HEK293 (cell line): ENCODE measurements around the gene COL1A1.
A peak's percentile ranks its signal among the peaks of the same experiment; 100 is the strongest.

Experiments
- CTCF ChIA-PET: fragments of 350-600 bp; formaldehyde crosslinking; extraction: SDS; loops from one replicate; lab custom pipeline; 2021; ENCODE audit warnings: antibody characterized with exemption; lab: Yijun Ruan, JAX
- POLR2A ChIA-PET: fragments of 300-600 bp; formaldehyde crosslinking; extraction: SDS; loops from one replicate; lab custom pipeline; 2020; ENCODE audit warnings: antibody characterized with exemption, inconsistent platforms; lab: Yijun Ruan, JAX
- H3K27ac ChIP-seq: fragments of 200-500 bp; sonication (Bioruptor generic); 2 replicates; pipeline ENCODE4 v1.5.1; 2014; ENCODE audit warnings: low read depth, low read length, control low read depth, inconsistent platforms; ENCODE audit errors: extremely low read depth
- H3K36me3 ChIP-seq, 2 experiments: fragments of 200-500 bp in 1 of 2; sonication (Bioruptor generic) in 1 of 2; 1 replicate in 1 of 2; 2 replicates in 1 of 2; pipeline ENCODE4 v1.5.1; 2014 to 2017; ENCODE audit warnings: inconsistent platforms in 2 of 2, low read length in 2 of 2; ENCODE audit not compliant: control insufficient read depth in 2 of 2, insufficient read depth in 1 of 2
- H3K4me1 ChIP-seq: fragments of 200-500 bp; sonication (Bioruptor generic); 2 replicates; pipeline ENCODE4 v1.5.1; 2014; ENCODE audit warnings: mild to moderate bottlenecking, low read length, inconsistent platforms; ENCODE audit not compliant: control insufficient read depth, insufficient read depth
- H3K4me3 ChIP-seq: 2 replicates; pipeline ENCODE4 v1.5.1; 2011; ENCODE audit warnings: low read depth, mild to moderate bottlenecking, control low read depth, low read length, moderate library complexity
- H3K9me3 ChIP-seq: fragments of 200-500 bp; sonication (Bioruptor generic); 2 replicates; pipeline ENCODE4 v1.5.1; 2014; ENCODE audit warnings: low read depth, low read length, inconsistent platforms; ENCODE audit not compliant: control insufficient read depth, insufficient read depth
- GFI1B ChIP-seq: fragments of 450-650 bp; formaldehyde crosslinking; IDR thresholded peaks from 2 replicates; pipeline ENCODE4 v1.5.1; 2016; ENCODE audit warnings: missing biosample characterization, missing genetic modification characterization
- KLF10 ChIP-seq: fragments of 450-650 bp; IDR thresholded peaks from 2 replicates; pipeline ENCODE4 v1.5.1; 2018; ENCODE audit warnings: missing biosample characterization, mild to moderate bottlenecking, missing genetic modification characterization
- KLF17 ChIP-seq: fragments of 450-650 bp; formaldehyde crosslinking; IDR thresholded peaks from 2 replicates; pipeline ENCODE4 v1.5.1; 2016; ENCODE audit warnings: missing biosample characterization, missing genetic modification characterization
- KLF8 ChIP-seq: fragments of 450-650 bp; formaldehyde crosslinking; IDR thresholded peaks from 2 replicates; pipeline ENCODE4 v1.5.1; 2016; ENCODE audit warnings: missing biosample characterization, missing genetic modification characterization
- ZBTB17 ChIP-seq: fragments of 450-650 bp; formaldehyde crosslinking; IDR thresholded peaks from 2 replicates; pipeline ENCODE4 v1.5.1; 2016; ENCODE audit warnings: missing biosample characterization, missing genetic modification characterization
- ZNF18 ChIP-seq: fragments of 450-650 bp; formaldehyde crosslinking; IDR thresholded peaks from 2 replicates; pipeline ENCODE4 v1.5.1; 2016; ENCODE audit warnings: missing biosample characterization, missing genetic modification characterization
- ZNF37A ChIP-seq: fragments of 450-650 bp; IDR thresholded peaks from 2 replicates; pipeline ENCODE4 v1.5.1; 2018; ENCODE audit warnings: missing biosample characterization, missing genetic modification characterization
- ZNF449 ChIP-seq: fragments of 450-650 bp; formaldehyde crosslinking; IDR thresholded peaks from 2 replicates; pipeline ENCODE4 v1.5.1; 2017; ENCODE audit warnings: missing biosample characterization, mild to moderate bottlenecking, missing genetic modification characterization, moderate library complexity
- ZNF514 ChIP-seq: fragments of 450-650 bp; formaldehyde crosslinking; IDR thresholded peaks from 2 replicates; pipeline ENCODE4 v1.5.1; 2016; ENCODE audit warnings: missing biosample characterization, missing genetic modification characterization
- ZNF518A ChIP-seq: fragments of 450-650 bp; formaldehyde crosslinking; conservative IDR thresholded peaks from 2 replicates; pipeline ENCODE4 v1.5.1; 2016; ENCODE audit warnings: low read depth, missing biosample characterization, missing genetic modification characterization
- ZNF544 ChIP-seq: fragments of 450-650 bp; formaldehyde crosslinking; IDR thresholded peaks from 2 replicates; pipeline ENCODE4 v1.5.0; 2017; ENCODE audit warnings: missing biosample characterization, missing genetic modification characterization
- ZNF548 ChIP-seq: fragments of 450-650 bp; formaldehyde crosslinking; IDR thresholded peaks from 2 replicates; pipeline ENCODE4 v1.5.1; 2016; ENCODE audit warnings: missing biosample characterization, missing genetic modification characterization
- ZNF580 ChIP-seq: fragments of 450-650 bp; formaldehyde crosslinking; IDR thresholded peaks from 2 replicates; pipeline ENCODE4 v1.5.1; 2016; ENCODE audit warnings: missing biosample characterization, missing genetic modification characterization

Gene COL1A1

GRCh38 chr17:50154604-50155003 lies 46.8 kb downstream of the COL1A1 start (continued):
- no peak for TF ChIP-seq ZNF518A
- no peak for TF ChIP-seq KLF8 (tag by site-specific recombination)
- no peak for TF ChIP-seq GFI1B
- no peak for TF ChIP-seq KLF10
- no peak for TF ChIP-seq ZNF18 (tag by site-specific recombination)
- TF ChIP-seq ZNF548: no peak
- TF ChIP-seq ZNF37A (tag by site-specific recombination): no peak
- TF ChIP-seq ZNF580 (tag by site-specific recombination): no peak
- TF ChIP-seq KLF17 (tag by site-specific recombination): no peak

- no peak overlapping the region for H3K27ac ChIP-seq
- POLR2A ChIA-PET: no interaction called here
- TF ChIP-seq ZNF544 (tag by site-specific recombination): no peak
- 0 out of 2 replicates have a peak, but pooled peaks have one; percentile 17 for TF ChIP-seq ZBTB17 (tag by site-specific recombination)
- H3K4me3 ChIP-seq: no peak overlapping the region
- CTCF ChIA-PET: interaction anchor here (0.6 to 6.7 kb wide), 8 partner anchors 24 to 589 kb away, joined by 3 to 41 read pairs (median 4); partner anchors contain the start of gene PDK2
- H3K9me3 ChIP-seq: no peaks in the 10 kb centered on the region
- peaks cover 3% of the 10 kb centered on the region; the same call in 1 of the 2 replicates for H3K4me1 ChIP-seq
- no peaks in the 10 kb centered on the region for H3K36me3 ChIP-seq
Observed at GRCh38 chr17:50153650-50154575, 47.5 kb downstream of the COL1A1 start.

GRCh38 chr17:50152736-50153135 lies 48.7 kb downstream of the COL1A1 start:
- no peak overlapping the region for H3K4me3 ChIP-seq
- H3K9me3 ChIP-seq: no peaks in the 10 kb centered on the region
- TF ChIP-seq ZNF449 (no peak), ZNF514 (tag by site-specific recombination) (no peak)
- TF ChIP-seq, all 188 proteins: peak for 0
- POLR2A ChIA-PET: interaction anchor here (1.3 to 3.0 kb wide), 8 partner anchors 9 to 58 kb away, joined by 8 to 30 read pairs (median 10); partner anchors contain the start of genes PDK2 and SGCA
- CTCF ChIA-PET: interaction anchor here (0.7 to 7.4 kb wide), 19 partner anchors 9 to 320 kb away, joined by 3 to 105 read pairs (median 5); partner anchors contain the start of genes COL1A1 and PDK2
- Histone ChIP-seq H3K27ac (peak overlapping the region; percentile 51; the same call in 1 of the 2 replicates), H3K36me3 (peaks cover 0 to 5% of the 10 kb centered on the region in 2 experiments; a peak in 1 of 3 replicates), H3K4me1 (peaks cover 10% of the 10 kb centered on the region; the same call in 1 of the 2 replicates)
